HepG2 (cell line): ENCODE measurements around the gene ERMARD. TPM values are rescaled to one million over a fixed set of nuclear protein-coding genes. Genes with fewer than 3 reads are reported as not detected.

Source experiments
- ASH2L ChIP-seq: fragments of 300-600, 200-600 bp; sonication (generic); IDR thresholded peaks from 2 replicates; pipeline ENCODE4 v1.7.0; 2017; ENCODE audit warnings: low read depth, mild to moderate bottlenecking, moderate library complexity, mixed read lengths, low read length; ENCODE audit not compliant: insufficient read length
- DPF2 ChIP-seq: sonication (generic); formaldehyde crosslinking; IDR thresholded peaks from 2 replicates; pipeline ENCODE4 v1.4.0; 2020; ENCODE audit warnings: mild to moderate bottlenecking, low read depth, missing genetic modification reagents, borderline replicate concordance
- KAT7 ChIP-seq: IDR thresholded peaks from 2 replicates; pipeline ENCODE4 v1.6.1; 2018; ENCODE audit warnings: borderline replicate concordance, missing compliant biosample characterization
- KDM5B ChIP-seq: sonication (generic); formaldehyde crosslinking; IDR thresholded peaks from 2 replicates; pipeline ENCODE4 v1.4.0; 2020; ENCODE audit warnings: missing genetic modification reagents, mild to moderate bottlenecking, borderline replicate concordance
- KDM6A ChIP-seq: IDR thresholded peaks from 2 replicates; pipeline ENCODE4 v1.6.1; 2016; ENCODE audit warnings: low read depth
- KLF9 ChIP-seq: IDR thresholded peaks from 2 replicates; pipeline ENCODE4 v1.6.1; 2016; ENCODE audit warnings: low read depth
- MEF2D ChIP-seq: sonication (generic); formaldehyde crosslinking; IDR thresholded peaks from 2 replicates; pipeline ENCODE4 v1.5.1; 2020; ENCODE audit warnings: mild to moderate bottlenecking, missing genetic modification reagents
- PLSCR1 ChIP-seq: sonication (generic); formaldehyde crosslinking; IDR thresholded peaks from 2 replicates; pipeline ENCODE4 v1.5.0; 2020; ENCODE audit warnings: missing genetic modification reagents, mild to moderate bottlenecking, borderline replicate concordance
- SKI ChIP-seq: fragments of 450-650 bp; IDR thresholded peaks from one replicate; pipeline ENCODE4 v1.6.1; 2018; ENCODE audit warnings: mild to moderate bottlenecking; ENCODE audit not compliant: partially characterized antibody
- ZNF350 ChIP-seq: sonication (generic); formaldehyde crosslinking; IDR thresholded peaks from 2 replicates; pipeline ENCODE4 v1.4.0; 2020; ENCODE audit warnings: mild to moderate bottlenecking, low read depth, missing genetic modification reagents, borderline replicate concordance
- ZNF362 ChIP-seq: sonication (generic); formaldehyde crosslinking; IDR thresholded peaks from 2 replicates; pipeline ENCODE4 v1.4.0; 2020; ENCODE audit warnings: missing genetic modification reagents, mild to moderate bottlenecking, borderline replicate concordance
- ZNF572 ChIP-seq: sonication (generic); formaldehyde crosslinking; IDR thresholded peaks from 2 replicates; pipeline ENCODE4 v1.5.1; 2020; ENCODE audit warnings: mild to moderate bottlenecking, missing genetic modification reagents
- ZNF609 ChIP-seq: sonication (generic); formaldehyde crosslinking; IDR thresholded peaks from 2 replicates; pipeline ENCODE4 v1.4.0; 2020; ENCODE audit warnings: mild to moderate bottlenecking, missing genetic modification reagents, borderline replicate concordance
- ZNF614 ChIP-seq: IDR thresholded peaks from 2 replicates; pipeline ENCODE4 v1.6.1; 2018; ENCODE audit warnings: missing biosample characterization, missing genetic modification reagents, inconsistent platforms, borderline replicate concordance
- ZNF841 ChIP-seq: sonication (generic); formaldehyde crosslinking; IDR thresholded peaks from 2 replicates; pipeline ENCODE4 v1.8.1; 2023; ENCODE audit warnings: missing genetic modification reagents, borderline replicate concordance
- ZSCAN12 ChIP-seq: sonication (generic); formaldehyde crosslinking; IDR thresholded peaks from 2 replicates; pipeline ENCODE4 v1.9.0; 2021; ENCODE audit warnings: mild to moderate bottlenecking, missing genetic modification reagents
- polyA plus RNA-seq, 8 experiments: library from polyadenylated mRNA; depleted of rRNA in 3 of 8; stranded (reverse) in 7 of 8; unstranded in 1 of 8; fragments of >200 nt; fragmentation: Illumina TruSeq in 4 of 8; extraction: Trizol in 4 of 8; gene quantifications; 2 replicates each; pipeline versions ENCODE4 v1.2.1 to v1.2.3, GENCODE V29; 2011 to 2016; ENCODE audit warnings: low read depth in 4 of 8, missing spikeins in 1 of 8, mixed read lengths in 1 of 8; ENCODE audit not compliant: insufficient read depth in 1 of 8
- total RNA-seq, 5 experiments: library from RNA; depleted of rRNA; stranded (reverse); fragments of >200 nt; fragmentation: Illumina TruSeq; extraction: Trizol; gene quantifications; 2 replicates each; pipeline ENCODE4 v1.2.3, GENCODE V29; 2016; ENCODE audit warnings: low read depth in 1 of 5

Gene ERMARD
- total and polyA plus RNA-seq, 2 of the 13 experiments (the other 11 are each of a cell fraction or from before 2014, with no cell fraction given), result 8.8 to 10.7 TPM

GRCh38 chr6:169701954-169702839, 49.2 kb upstream of the ERMARD start, which contains the start of the genes C6orf120 and WDR27 (continued):
- peak; percentile 77 for TF ChIP-seq ZNF609 (CRISPR knock-in tag)
- no peak for TF ChIP-seq PLSCR1
- peak; percentile 76 for TF ChIP-seq ZNF614 (CRISPR knock-in tag)
- TF ChIP-seq ZNF572 (CRISPR knock-in tag), result peak; percentile 45; the same call in 1 of the 2 replicates
- no peak for TF ChIP-seq ZNF362
- TF ChIP-seq ZSCAN12 (CRISPR knock-in tag), result peak; percentile 78; the same call in 1 of the 2 replicates
- TF ChIP-seq KDM6A, result no peak
- TF ChIP-seq SKI, result peak; percentile 24
- TF ChIP-seq ZNF350 (CRISPR knock-in tag), result peak; percentile 93
- peak; percentile 13; the same call in 1 of the 2 replicates for TF ChIP-seq MEF2D (CRISPR knock-in tag)
- TF ChIP-seq ZNF841, result peak; percentile 87
- TF ChIP-seq KAT7, result peak; percentile 83
- no peak for TF ChIP-seq DPF2 (CRISPR knock-in tag)
- TF ChIP-seq KDM5B (CRISPR knock-in tag), result peak; percentile 88
- peak; percentile 99 for TF ChIP-seq ASH2L
- TF ChIP-seq KLF9, result peak; percentile 97; the same call in 1 of the 2 replicates
